Measurements from ENCODE around the gene ACTN1.

DNA sequence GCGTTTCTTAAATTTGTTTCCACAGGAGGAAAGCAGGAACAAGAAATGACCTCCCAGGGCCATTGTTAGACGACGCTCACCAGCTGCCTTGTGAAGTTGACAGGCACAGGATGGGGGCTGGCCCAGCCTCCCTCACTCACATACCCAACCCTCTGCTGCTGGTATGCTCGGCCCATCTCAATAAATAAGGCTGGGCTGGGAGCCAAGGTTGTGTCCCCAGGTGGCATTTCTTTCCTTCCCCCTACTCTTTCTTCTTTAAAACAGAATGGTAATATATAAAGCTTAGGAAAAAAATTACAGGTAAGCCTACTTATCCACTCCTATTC is 93.0 kb downstream of the ACTN1 start:
- TF ChIP-seq ELF4 (IDR thresholded peaks at IDR 0.05) (no peak), PKNOX1 (IDR thresholded peaks at IDR 0.05) (no peak), SP1 (IDR thresholded peaks at IDR 0.05) (no peak), TARDBP (IDR thresholded peaks at IDR 0.05) (no peak), SUZ12 (IDR thresholded peaks at IDR 0.05) (no peak), FOXK2 (IDR thresholded peaks at IDR 0.05) (no peak), FOXA1 (IDR thresholded peaks at IDR 0.05) (no peak), BHLHE40 (IDR thresholded peaks at IDR 0.05; ENCODE audit: borderline replicate concordance) (no peak), NFRKB (IDR thresholded peaks at IDR 0.05) (no peak), HDGF (IDR thresholded peaks at IDR 0.05; ENCODE audit: borderline replicate concordance) (no peak)
